Loucy (cell line): Measurements from ENCODE around the gene GPC1.
A peak's percentile ranks its signal among the peaks of the same experiment; 100 is the strongest.

Experiments
- H2AFZ ChIP-seq: fragments of 200-600 bp; sonication (generic); 2 replicates; pipeline ENCODE4 v1.6.0; 2016; ENCODE audit warnings: antibody characterized with exemption, mild to moderate bottlenecking, low read length, moderate library complexity
- H3F3A ChIP-seq: fragments of 200-600 bp; 2 replicates; pipeline ENCODE4 v1.6.0; 2016; ENCODE audit warnings: antibody characterized with exemption, low read depth, mild to moderate bottlenecking
- H3K27me3 ChIP-seq: fragments of 200-600 bp; sonication (generic); 2 replicates; pipeline ENCODE4 v1.6.1; 2014; ENCODE audit warnings: low read length, mild to moderate bottlenecking; ENCODE audit not compliant: insufficient read depth, poor library complexity, severe bottlenecking
- H3K36me3 ChIP-seq: fragments of 200-600 bp; sonication (generic); 2 replicates; pipeline ENCODE4 v1.6.1; 2016; ENCODE audit warnings: low read length; ENCODE audit not compliant: insufficient read depth
- H3K4me1 ChIP-seq: fragments of 200-600 bp; sonication (generic); 2 replicates; pipeline ENCODE4 v1.5.1; 2014; ENCODE audit warnings: low read length, mild to moderate bottlenecking; ENCODE audit not compliant: insufficient read depth, poor library complexity, severe bottlenecking
- H3K4me2 ChIP-seq: fragments of 200-600 bp; sonication (generic); 2 replicates; pipeline ENCODE4 v1.6.0; 2014; ENCODE audit warnings: antibody characterized with exemption, low read length, low read depth, mild to moderate bottlenecking; ENCODE audit not compliant: poor library complexity, severe bottlenecking
- H3K4me3 ChIP-seq: fragments of 200-600 bp; sonication (generic); 2 replicates; pipeline ENCODE4 v1.5.1; 2014; ENCODE audit warnings: low read length, mild to moderate bottlenecking, mixed read lengths; ENCODE audit not compliant: poor library complexity, severe bottlenecking
- H3K79me2 ChIP-seq: fragments of 200-600 bp; sonication (generic); 2 replicates; pipeline ENCODE4 v1.6.1; 2014; ENCODE audit warnings: low read length; ENCODE audit not compliant: insufficient read depth
- H3K9ac ChIP-seq: fragments of 200-600 bp; sonication (generic); 2 replicates; pipeline ENCODE4 v1.6.0; 2014; ENCODE audit warnings: mild to moderate bottlenecking, low read depth, low read length, moderate library complexity; ENCODE audit not compliant: poor library complexity, severe bottlenecking
- H3K9me2 ChIP-seq: fragments of 200-600 bp; sonication (generic); replicated peaks from 2 replicates; pipeline ENCODE4 v1.6.1; 2016; ENCODE audit warnings: low read depth, low read length, mixed read lengths
- H3K9me3 ChIP-seq: fragments of 200-600 bp; sonication (generic); 2 replicates; pipeline ENCODE4 v1.6.1; 2014; ENCODE audit warnings: mild to moderate bottlenecking, antibody characterized with exemption, low read length, low read depth; ENCODE audit not compliant: insufficient read depth
- H4K20me1 ChIP-seq: fragments of 200-600 bp; sonication (generic); 2 replicates; pipeline ENCODE4 v1.6.0; 2014; ENCODE audit warnings: antibody characterized with exemption, low read length, mild to moderate bottlenecking; ENCODE audit not compliant: insufficient read depth, poor library complexity, severe bottlenecking
- EZH2phosphoT487 ChIP-seq: fragments of 200-600 bp; IDR thresholded peaks from 2 replicates; pipeline ENCODE4 v1.6.1; 2018; ENCODE audit warnings: antibody characterized with exemption, mild to moderate bottlenecking, moderate library complexity, borderline replicate concordance
- TF ChIP-seq, protein P1 (sequence below): fragments of 200-600 bp; sonication (generic); conservative IDR thresholded peaks from 2 replicates; pipeline ENCODE4 v1.5.1; 2014; ENCODE audit warnings: mild to moderate bottlenecking, antibody characterized with exemption, low read length

GPC1 gene

DNA sequence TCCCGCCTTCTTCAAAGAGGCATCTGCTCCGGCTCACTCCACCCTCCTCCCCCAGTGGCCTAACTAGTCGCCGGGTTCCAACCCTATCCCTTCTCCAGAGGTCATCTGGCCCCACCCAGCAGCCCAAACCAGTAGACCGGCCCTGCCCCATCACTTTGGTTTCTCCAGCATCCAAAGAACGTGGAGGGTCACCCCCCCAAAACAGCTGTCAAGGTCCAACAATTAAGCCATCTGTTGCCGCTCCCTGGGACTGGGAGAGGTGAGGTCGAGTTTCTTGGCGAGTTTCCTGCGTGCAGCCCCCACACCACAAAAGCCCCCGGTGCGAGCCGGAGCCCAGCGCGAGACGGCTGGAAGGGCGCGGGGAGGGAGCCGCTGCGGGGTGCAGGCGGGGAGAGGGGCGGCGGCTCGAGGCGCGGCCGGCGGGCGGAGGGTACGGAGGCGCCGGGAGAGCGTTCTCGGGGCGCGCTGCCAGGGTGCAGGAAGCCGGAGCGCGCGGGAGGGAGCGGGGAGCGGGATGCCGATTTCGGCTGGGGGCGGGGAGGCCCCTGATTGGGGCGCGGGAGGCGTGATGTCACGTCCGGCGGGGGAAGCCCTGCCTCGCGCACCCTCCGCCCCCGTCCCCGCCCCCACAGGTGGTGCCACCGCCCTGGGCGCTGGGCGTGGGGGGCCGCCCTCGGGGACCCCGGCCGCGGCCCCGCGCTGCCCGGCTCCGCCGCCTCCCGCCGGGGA, 571 bp upstream of the GPC1 start:
- H2AFZ ChIP-seq, result peak overlapping the region; percentile 94
- peak overlapping the region; percentile 94 for H3K9ac ChIP-seq
- no peaks in the 10 kb centered on the region for H4K20me1 ChIP-seq
- H3K36me3 ChIP-seq, result no peaks in the 10 kb centered on the region
- H3K9me3 ChIP-seq, result no peaks in the 10 kb centered on the region
- H3F3A ChIP-seq, result no peaks in the 10 kb centered on the region
- no peaks in the 10 kb centered on the region for H3K27me3 ChIP-seq
- no peaks in the 10 kb centered on the region for H3K79me2 ChIP-seq
- peak overlapping the region; percentile 97 for H3K4me2 ChIP-seq
- H3K4me3 ChIP-seq, result peak overlapping the region; percentile 95
- TF ChIP-seq, protein P1, sequence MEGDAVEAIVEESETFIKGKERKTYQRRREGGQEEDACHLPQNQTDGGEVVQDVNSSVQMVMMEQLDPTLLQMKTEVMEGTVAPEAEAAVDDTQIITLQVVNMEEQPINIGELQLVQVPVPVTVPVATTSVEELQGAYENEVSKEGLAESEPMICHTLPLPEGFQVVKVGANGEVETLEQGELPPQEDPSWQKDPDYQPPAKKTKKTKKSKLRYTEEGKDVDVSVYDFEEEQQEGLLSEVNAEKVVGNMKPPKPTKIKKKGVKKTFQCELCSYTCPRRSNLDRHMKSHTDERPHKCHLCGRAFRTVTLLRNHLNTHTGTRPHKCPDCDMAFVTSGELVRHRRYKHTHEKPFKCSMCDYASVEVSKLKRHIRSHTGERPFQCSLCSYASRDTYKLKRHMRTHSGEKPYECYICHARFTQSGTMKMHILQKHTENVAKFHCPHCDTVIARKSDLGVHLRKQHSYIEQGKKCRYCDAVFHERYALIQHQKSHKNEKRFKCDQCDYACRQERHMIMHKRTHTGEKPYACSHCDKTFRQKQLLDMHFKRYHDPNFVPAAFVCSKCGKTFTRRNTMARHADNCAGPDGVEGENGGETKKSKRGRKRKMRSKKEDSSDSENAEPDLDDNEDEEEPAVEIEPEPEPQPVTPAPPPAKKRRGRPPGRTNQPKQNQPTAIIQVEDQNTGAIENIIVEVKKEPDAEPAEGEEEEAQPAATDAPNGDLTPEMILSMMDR, result no peak
- no peak for TF ChIP-seq EZH2phosphoT487
- H3K4me1 ChIP-seq, result peaks cover 19% of the 10 kb centered on the region
- no peaks in the 10 kb centered on the region for H3K9me2 ChIP-seq

DNA sequence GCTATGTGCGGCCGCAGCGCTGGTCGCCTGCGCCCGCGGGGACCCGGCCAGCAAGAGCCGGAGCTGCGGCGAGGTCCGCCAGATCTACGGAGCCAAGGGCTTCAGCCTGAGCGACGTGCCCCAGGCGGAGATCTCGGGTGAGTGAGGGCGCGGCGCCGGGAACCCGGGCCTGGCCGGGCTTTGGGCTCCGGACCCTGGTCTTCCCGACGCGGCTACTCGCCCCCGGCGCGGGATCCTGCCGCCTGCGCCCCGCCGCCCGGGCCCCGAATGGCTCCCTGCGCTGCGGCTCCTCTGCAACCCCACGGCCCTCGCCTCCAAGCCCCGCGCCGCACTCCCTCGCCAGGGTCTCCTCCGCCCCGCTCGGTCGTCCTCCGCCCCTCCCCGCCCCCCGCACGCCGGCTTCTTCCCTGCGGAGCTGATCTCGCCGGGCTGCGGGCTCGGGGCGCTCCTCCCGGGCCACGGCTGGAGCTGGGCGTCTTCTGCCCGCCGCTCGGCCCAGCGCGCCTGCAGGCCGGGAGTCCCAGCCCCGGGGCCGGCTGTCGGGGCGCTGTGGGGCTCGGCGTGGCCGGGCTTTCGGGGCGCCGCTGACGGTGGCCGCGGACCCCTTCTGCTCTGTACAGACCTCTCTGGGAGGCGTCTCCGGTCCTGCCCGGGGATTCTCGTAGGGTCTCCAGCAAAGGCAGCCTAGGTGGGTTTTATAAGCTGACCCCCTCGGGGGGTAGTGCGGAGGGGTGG, 652 bp downstream of the GPC1 start:
- Histone ChIP-seq H3K4me2 (peak overlapping the region; percentile 65), H3K9me2 (no peaks in the 10 kb centered on the region), H3K4me1 (peaks cover 19% of the 10 kb centered on the region), H2AFZ (no peak overlapping the region), H3K36me3 (no peaks in the 10 kb centered on the region), H3K27me3 (no peaks in the 10 kb centered on the region), H4K20me1 (no peaks in the 10 kb centered on the region), H3K9me3 (no peaks in the 10 kb centered on the region), H3F3A (no peaks in the 10 kb centered on the region), H3K4me3 (peak overlapping the region; percentile 74), H3K9ac (peak overlapping the region; percentile 52), H3K79me2 (no peaks in the 10 kb centered on the region)
- no peak for TF ChIP-seq EZH2phosphoT487
- TF ChIP-seq, protein P1, result no peak

DNA sequence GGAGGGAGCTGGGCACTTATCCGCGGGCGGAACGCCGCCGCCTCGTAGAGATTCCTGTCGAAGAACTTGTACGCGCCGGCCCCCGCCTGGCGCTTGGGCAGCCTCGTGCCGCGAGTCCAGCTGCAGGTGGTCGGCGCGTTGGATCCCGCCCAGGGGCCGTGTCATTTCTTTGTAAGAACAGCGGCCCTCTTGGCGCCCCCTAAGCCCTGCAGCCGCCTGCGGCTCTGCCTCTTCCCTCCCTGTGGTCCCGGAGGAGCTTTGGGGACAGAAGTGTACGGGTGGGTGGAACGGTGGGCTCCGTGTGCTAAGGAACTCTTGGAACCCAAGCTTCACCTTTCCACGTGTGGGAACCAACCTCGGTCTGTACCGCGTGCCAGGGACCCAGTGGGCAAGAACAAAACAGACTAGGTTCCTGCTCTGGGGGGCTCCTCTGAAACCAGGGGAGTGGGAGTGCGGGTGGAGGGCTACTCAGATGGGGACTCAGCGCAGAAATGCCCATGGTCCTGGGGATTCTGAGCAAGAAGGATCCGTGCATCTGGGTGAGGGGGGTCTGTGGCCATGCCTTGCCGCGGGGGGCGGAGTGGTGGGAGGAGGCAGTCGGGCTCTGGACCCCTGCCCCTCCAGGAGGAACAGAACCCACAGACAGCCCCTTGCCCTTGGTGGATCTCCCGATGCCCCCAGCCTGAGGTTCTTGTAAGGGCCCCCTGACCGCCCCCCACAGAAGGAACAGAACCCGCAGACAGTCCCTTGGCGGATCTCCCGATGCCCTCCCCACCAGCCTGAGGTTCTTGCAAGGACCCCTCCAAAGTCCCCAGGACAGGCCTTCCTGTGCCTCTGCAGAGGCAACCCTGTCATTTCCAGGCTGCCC, 1.5 kb downstream of the GPC1 start:
- H3K36me3 ChIP-seq, result no peaks in the 10 kb centered on the region
- no peaks in the 10 kb centered on the region for H3K79me2 ChIP-seq
- no peaks in the 10 kb centered on the region for H3K27me3 ChIP-seq
- peaks cover 19% of the 10 kb centered on the region for H3K4me1 ChIP-seq
- peak overlapping the region; percentile 38 for H3K4me3 ChIP-seq
- no peaks in the 10 kb centered on the region for H3F3A ChIP-seq
- H3K9me3 ChIP-seq, result no peaks in the 10 kb centered on the region
- H3K9ac ChIP-seq, result no peak overlapping the region
- H3K9me2 ChIP-seq, result no peaks in the 10 kb centered on the region
- no peak overlapping the region for H2AFZ ChIP-seq
- no peaks in the 10 kb centered on the region for H4K20me1 ChIP-seq
- peak overlapping the region; percentile 60 for H3K4me2 ChIP-seq
- TF ChIP-seq, protein P1, result no peak
- TF ChIP-seq EZH2phosphoT487, result no peak
